Measurements from ENCODE around the gene ADGB.

DNA sequence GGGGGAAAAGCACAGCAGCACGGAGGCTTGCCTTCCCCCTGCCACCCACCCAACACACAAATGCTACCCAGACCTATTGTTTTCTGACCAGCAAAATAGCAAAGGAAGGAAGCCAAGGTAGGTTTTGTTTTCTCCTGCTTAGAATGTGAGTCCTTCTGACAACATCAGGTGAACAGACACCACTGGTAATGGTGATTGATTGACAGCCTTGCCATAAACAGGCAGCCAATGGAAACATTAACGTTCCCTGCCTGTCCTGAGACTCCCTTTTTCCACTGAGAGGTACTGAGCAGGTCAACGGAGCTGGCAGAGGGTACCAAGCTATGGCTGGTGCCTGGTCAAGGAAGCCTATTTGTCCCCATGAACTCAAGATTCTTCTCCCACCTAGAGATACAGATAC, 234.4 kb downstream of the ADGB start:
- TF ChIP-seq, protein P1, sequence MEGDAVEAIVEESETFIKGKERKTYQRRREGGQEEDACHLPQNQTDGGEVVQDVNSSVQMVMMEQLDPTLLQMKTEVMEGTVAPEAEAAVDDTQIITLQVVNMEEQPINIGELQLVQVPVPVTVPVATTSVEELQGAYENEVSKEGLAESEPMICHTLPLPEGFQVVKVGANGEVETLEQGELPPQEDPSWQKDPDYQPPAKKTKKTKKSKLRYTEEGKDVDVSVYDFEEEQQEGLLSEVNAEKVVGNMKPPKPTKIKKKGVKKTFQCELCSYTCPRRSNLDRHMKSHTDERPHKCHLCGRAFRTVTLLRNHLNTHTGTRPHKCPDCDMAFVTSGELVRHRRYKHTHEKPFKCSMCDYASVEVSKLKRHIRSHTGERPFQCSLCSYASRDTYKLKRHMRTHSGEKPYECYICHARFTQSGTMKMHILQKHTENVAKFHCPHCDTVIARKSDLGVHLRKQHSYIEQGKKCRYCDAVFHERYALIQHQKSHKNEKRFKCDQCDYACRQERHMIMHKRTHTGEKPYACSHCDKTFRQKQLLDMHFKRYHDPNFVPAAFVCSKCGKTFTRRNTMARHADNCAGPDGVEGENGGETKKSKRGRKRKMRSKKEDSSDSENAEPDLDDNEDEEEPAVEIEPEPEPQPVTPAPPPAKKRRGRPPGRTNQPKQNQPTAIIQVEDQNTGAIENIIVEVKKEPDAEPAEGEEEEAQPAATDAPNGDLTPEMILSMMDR (IDR thresholded peaks at IDR 0.05 in 4 of 5, conservative IDR thresholded peaks at IDR 0.05 in 1 of 5), result no peak
- no peak for TF ChIP-seq POLR2A (IDR thresholded peaks at IDR 0.05)

All from gastrocnemius medialis (tissue), 4 donors.